HL-60 (cell line): ENCODE data around the gene MYO3B.

Source experiments
- CTCF ChIP-seq: IDR thresholded peaks from one replicate; pipeline ENCODE4 v1.5.1; 2011; ENCODE audit warnings: low read length, control low read depth, inconsistent platforms; ENCODE audit not compliant: insufficient read depth
- GABPA ChIP-seq: IDR thresholded peaks from 2 replicates; pipeline ENCODE4 v1.6.1; 2012; ENCODE audit warnings: low read depth
- POLR2AphosphoS5 ChIP-seq: IDR thresholded peaks from 2 replicates; pipeline ENCODE4 v1.6.1; 2012; ENCODE audit warnings: low read depth
- REST ChIP-seq: IDR thresholded peaks from 2 replicates; pipeline ENCODE4 v1.6.1; 2012; ENCODE audit warnings: low read depth; ENCODE audit not compliant: insufficient replicate concordance
- SPI1 ChIP-seq: IDR thresholded peaks from 2 replicates; pipeline ENCODE4 v1.6.1; 2012; ENCODE audit warnings: low read depth, mild to moderate bottlenecking, borderline replicate concordance

GRCh38 chr2:170404846-170405245 lies 226.9 kb downstream of the MYO3B start:
- TF ChIP-seq POLR2AphosphoS5, result no peak
- TF ChIP-seq CTCF, result no peak
- TF ChIP-seq GABPA, result no peak
- TF ChIP-seq REST, result no peak
- no peak for TF ChIP-seq SPI1
